Activated T-helper 1 cell treated with anti-CD3 and anti-CD28 coated beads, Interleukin-12 subunit alpha, Interleukin-12 subunit beta, Interleukin-2, Interleukin-4 antibody, amounts not matched to agents 30 ng/mL and 10 ng/mL and 1 ng/mL, durations not matched to agents 14 hours and 24 hours and 36 hours (primary cell): ENCODE data around the gene PDE6B. TPM values are rescaled to one million over a fixed set of nuclear protein-coding genes. Genes with fewer than 3 reads are reported as not detected.
A peak's percentile ranks its signal among the peaks of the same experiment; 100 is the strongest.
"Not testable (repeated sequence)": the region's sequence is repeated elsewhere in the genome, so short reads cannot be mapped to it uniquely, and the experiment has no call there.

Source experiments
- DNase-seq: peaks from one replicate; pipeline ENCODE4 v3.0.0; 2021; ENCODE audit warnings: low spot score
- H3K27ac Mint-ChIP-seq: one replicate; pipeline ENCODE4 v1.8.0; 2021; ENCODE audit warnings: mild to moderate bottlenecking, mixed read lengths
- H3K27me3 Mint-ChIP-seq: one replicate; pipeline ENCODE4 v1.8.0; 2022; ENCODE audit warnings: mild to moderate bottlenecking, moderate library complexity, mixed read lengths; ENCODE audit not compliant: insufficient read depth
- H3K36me3 Mint-ChIP-seq: one replicate; pipeline ENCODE4 v1.8.0; 2021; ENCODE audit warnings: low read depth, mixed read lengths
- H3K4me1 Mint-ChIP-seq: one replicate; pipeline ENCODE4 v1.8.0; 2021; ENCODE audit warnings: low read depth, mixed read lengths
- H3K4me3 Mint-ChIP-seq: one replicate; pipeline ENCODE4 v1.8.0; 2021; ENCODE audit warnings: mild to moderate bottlenecking, moderate library complexity, mixed read lengths
- H3K9me3 Mint-ChIP-seq: one replicate; pipeline ENCODE4 v1.8.0; 2021; ENCODE audit warnings: mixed read lengths
- intact Hi-C: fragments of 100-400 bp; cut with micrococcal nuclease; formaldehyde crosslinking; loops from one replicate; pipeline ENCODE4 v1.15.1; 2024
- total RNA-seq: library from RNA; stranded (reverse); gene quantifications from 2 replicates; pipeline ENCODE4 v1.2.3, GENCODE V29; 2022

PDE6B gene
- total RNA-seq, 1 donor from 2014 or later: 10.1 TPM

DNA sequence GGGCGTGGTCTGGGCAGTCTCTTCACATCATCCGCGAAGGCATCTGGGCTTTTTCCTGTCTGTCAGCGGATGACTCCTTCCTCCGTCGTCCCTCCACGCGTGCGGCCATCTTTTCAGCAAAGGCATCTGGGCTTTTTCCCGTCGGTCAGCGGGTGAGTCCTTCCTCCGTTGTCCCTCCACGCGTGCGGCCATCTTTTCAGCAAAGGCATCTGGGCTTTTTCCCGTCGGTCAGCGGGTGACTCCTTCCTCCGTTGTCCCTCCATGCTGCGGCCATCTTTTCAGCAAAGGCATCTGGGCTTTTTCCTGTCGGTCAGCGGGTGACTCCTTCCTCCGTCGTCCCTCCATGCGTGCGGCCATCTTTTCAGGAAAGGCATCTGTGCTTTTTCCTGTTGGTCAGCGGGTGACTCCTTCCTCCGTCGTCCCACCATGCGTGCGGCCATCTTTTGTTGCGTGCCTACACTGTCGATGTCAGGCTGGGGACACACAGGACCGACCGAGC, 37.0 kb upstream of the PDE6B start:
- Mint-ChIP-seq H3K4me1 (no peaks in the 10 kb centered on the region), H3K9me3 (peaks cover 20% of the 10 kb centered on the region)
- intact Hi-C loops: no loop called here

DNA sequence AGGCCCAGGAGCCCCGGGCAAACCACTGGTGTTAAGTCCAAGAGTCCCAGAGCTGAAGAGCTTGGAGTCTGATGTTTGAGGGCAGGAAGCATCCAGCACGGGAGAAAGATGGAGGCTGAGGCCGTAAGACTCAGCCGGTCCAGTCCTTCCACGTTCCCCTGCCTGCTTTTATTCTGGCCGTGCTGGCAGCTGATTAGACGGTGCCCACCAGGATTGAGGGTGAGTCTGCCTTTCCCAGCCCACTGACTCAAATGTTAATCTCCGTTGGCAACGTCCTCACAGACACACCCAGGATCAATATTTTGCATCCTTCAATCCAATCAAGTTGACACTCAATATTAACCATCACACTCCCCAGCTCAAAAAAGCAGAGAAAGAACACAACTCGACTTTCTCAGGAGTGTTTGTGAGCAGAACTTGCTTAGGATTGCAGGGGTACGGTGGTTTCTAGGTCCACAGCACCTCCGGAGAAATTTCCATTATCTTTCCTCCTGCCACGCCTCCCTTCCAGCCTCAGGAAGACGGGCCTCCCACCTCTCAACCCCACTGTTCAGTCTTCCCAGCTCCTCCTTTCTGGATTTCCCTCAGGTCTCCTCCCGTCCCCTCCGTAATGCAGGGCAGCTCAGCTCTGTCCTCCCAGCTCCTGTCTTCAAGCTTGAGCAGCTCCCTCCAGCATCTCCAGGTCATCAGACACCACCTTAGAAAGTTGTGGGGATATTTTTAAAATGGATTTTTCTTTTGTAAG, 36.0 kb upstream of the PDE6B start:
- H3K36me3 Mint-ChIP-seq: peaks cover 1% of the 10 kb centered on the region
- no peaks in the 10 kb centered on the region for H3K4me1 Mint-ChIP-seq
- intact Hi-C loops: no loop called here

More for the DNA sequence above, 37.0 kb upstream of the PDE6B start:
- H3K27me3 Mint-ChIP-seq: peaks cover 2% of the 10 kb centered on the region
- peaks cover 1% of the 10 kb centered on the region for H3K36me3 Mint-ChIP-seq
- no peak overlapping the region for H3K4me3 Mint-ChIP-seq
- DNase-seq: no peak
- no peak overlapping the region for H3K27ac Mint-ChIP-seq

DNA sequence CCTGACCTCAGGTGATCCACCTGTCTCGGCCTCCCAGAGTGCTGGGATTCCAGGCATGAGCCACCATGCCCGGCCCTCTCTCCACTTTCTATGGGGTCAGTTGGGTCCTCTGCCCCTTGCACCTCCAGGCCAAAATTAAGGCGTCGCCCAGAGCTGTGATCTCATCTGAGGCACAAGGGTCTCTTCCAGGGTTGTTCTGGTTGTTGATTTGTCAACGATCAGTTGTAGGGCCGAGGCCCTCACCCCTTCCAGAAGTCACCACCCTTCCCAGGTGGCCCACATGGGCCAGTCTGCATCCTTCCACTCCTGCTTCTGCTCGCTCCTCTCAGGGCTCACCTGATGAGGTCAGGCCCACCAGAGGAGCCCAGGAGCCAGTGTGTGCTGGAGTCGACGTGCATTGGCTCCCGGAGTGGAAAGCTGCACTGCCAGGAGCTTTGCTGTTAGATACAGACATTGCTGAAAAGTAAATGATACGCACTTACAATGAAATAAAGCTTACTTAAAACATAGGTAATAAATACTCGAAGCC, 35.0 kb upstream of the PDE6B start:
- peaks cover 26% of the 10 kb centered on the region for H3K9me3 Mint-ChIP-seq
- no peak overlapping the region for H3K4me3 Mint-ChIP-seq

More for the DNA sequence above, 36.0 kb upstream of the PDE6B start:
- DNase-seq: no peak
- Mint-ChIP-seq H3K4me3 (no peak overlapping the region), H3K9me3 (peaks cover 20% of the 10 kb centered on the region), H3K27ac (no peak overlapping the region), H3K27me3 (peaks cover 2% of the 10 kb centered on the region)

DNA sequence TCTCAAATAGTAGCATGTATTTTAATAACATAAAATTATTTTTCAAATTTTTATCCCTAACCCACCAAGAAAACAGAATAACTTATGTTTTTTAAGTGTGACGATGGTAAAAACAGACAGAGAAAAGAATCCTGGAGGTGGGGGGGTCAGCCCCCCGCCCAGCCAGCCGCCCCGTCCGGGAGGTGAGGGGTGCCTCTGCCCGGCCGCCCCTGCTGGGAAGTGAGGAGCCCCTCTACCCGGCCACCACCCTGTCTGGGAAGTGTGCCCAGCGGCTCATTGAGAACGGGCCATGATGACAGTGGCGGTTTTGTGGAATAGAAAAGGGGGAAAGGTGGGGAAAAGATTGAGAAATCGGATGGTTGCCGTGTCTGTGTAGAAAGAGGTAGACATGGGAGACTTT, 33.2 kb upstream of the PDE6B start:
- H3K27me3 Mint-ChIP-seq: not testable (repeated sequence)

More for the DNA sequence above, 35.0 kb upstream of the PDE6B start:
- peaks cover 1% of the 10 kb centered on the region for H3K36me3 Mint-ChIP-seq
- intact Hi-C loops: loop anchor here (5.0 kb wide), 1 partner anchor 372 kb away; no protein-coding TSS in a partner anchor
- no peaks in the 10 kb centered on the region for H3K4me1 Mint-ChIP-seq
- H3K27ac Mint-ChIP-seq: no peak overlapping the region
- DNase-seq: no peak
- peaks cover 2% of the 10 kb centered on the region for H3K27me3 Mint-ChIP-seq

DNA sequence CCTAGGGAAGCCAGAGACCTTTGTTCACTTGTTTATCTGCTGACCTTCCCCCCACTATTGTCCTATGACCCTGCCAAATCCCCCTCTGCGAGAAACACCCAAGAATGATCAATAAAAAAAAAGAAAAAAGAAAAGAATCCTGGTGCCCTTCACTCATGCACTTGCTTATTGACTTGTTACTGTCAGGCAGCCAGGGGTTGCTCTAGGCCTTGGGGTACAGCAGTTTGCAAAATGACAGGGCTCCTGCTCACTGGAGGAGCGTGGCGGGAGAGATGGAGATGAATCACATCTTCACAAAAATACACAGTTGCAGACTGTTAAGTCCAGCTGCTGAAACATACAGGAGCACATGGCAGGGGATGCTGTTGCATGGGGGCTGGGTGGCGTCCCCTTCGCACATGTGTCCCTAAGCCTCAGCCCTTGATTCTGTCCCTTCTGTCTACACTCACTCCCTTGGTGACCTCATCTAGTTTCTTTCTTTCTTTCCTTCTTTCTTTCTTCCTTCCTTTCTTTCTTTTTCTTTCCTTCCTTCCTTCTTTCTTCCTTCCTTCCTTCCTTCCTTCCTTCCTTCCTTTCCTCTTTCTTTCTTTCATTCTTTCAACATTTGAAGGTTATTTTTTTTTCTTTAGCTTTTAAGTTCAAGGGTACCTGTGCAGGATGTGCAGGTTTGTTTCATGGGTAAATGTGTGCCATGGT, 32.4 kb upstream of the PDE6B start:
- no peak for DNase-seq
- Mint-ChIP-seq H3K27me3 (peaks cover 3% of the 10 kb centered on the region), H3K9me3 (peaks cover 38% of the 10 kb centered on the region), H3K4me1 (no peaks in the 10 kb centered on the region), H3K27ac (no peak overlapping the region), H3K36me3 (peaks cover 1% of the 10 kb centered on the region), H3K4me3 (no peak overlapping the region)
- intact Hi-C loops: loop anchor here (5.0 kb wide), 1 partner anchor 369 kb away; no protein-coding TSS in a partner anchor

More for the DNA sequence above, 33.2 kb upstream of the PDE6B start:
- H3K9me3 Mint-ChIP-seq: peaks cover 32% of the 10 kb centered on the region
- H3K4me3 Mint-ChIP-seq, H3K27ac Mint-ChIP-seq, H3K4me1 Mint-ChIP-seq, DNase-seq, H3K36me3 Mint-ChIP-seq: not testable (repeated sequence)
- intact Hi-C loops: loop anchor here (5.0 kb wide), 1 partner anchor 370 kb away; no protein-coding TSS in a partner anchor

DNA sequence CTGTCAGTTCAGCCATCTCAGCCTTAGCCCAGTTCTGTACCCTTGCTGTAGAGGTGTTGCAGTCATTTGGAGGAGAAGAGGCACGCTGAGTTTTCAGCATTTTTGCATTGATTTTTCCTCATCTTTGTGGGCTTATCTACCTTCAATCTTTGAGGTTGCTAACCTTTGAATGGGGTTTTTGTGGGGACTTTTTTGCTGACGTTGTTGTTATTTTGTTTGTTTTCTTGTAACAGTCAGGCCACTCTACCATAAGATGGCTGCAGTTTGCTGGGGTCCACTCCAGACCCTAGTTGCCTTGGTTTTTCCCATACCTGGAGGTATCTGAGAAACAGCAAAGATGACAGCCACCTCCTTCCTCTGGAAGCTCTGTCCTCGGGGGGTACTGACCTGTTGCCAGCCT, 26.4 kb upstream of the PDE6B start:
- H3K27ac Mint-ChIP-seq: no peak overlapping the region
- H3K4me1 Mint-ChIP-seq: peaks cover 3% of the 10 kb centered on the region
- peaks cover 3% of the 10 kb centered on the region for H3K27me3 Mint-ChIP-seq
- H3K9me3 Mint-ChIP-seq: peaks cover 37% of the 10 kb centered on the region
- intact Hi-C loops: no loop called here
- no peak overlapping the region for H3K4me3 Mint-ChIP-seq
- no peak for DNase-seq
- H3K36me3 Mint-ChIP-seq: no peaks in the 10 kb centered on the region

DNA sequence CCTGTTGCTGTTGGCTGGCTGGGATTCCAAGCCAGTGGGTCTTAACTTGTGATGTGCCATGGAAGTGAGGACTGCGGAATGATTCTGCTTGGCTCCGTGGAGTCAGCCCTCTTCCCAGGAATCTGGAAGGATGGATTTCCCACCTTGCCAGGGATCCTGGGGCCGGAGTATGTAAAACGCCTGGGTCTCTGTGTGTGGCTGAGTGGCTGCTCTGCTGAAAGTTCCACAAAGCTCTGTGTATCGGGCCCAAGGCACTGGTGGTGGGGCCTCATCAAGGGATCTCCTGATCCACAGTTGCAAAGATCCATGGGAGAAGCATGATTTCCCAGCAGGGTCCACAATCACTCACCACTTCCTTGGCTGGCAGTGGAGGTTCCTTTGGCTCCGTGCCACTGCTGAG, 25.2 kb upstream of the PDE6B start:
- Mint-ChIP-seq H3K27ac (no peak overlapping the region), H3K36me3 (no peaks in the 10 kb centered on the region), H3K4me1 (peaks cover 7% of the 10 kb centered on the region), H3K27me3 (peaks cover 3% of the 10 kb centered on the region), H3K9me3 (peaks cover 33% of the 10 kb centered on the region), H3K4me3 (no peak overlapping the region)
- intact Hi-C loops: loop anchor here (5.0 kb wide), 3 partner anchors 277 to 387 kb away; partner anchors contain the start of genes GAK, IDUA and TMEM175
- no peak for DNase-seq

DNA sequence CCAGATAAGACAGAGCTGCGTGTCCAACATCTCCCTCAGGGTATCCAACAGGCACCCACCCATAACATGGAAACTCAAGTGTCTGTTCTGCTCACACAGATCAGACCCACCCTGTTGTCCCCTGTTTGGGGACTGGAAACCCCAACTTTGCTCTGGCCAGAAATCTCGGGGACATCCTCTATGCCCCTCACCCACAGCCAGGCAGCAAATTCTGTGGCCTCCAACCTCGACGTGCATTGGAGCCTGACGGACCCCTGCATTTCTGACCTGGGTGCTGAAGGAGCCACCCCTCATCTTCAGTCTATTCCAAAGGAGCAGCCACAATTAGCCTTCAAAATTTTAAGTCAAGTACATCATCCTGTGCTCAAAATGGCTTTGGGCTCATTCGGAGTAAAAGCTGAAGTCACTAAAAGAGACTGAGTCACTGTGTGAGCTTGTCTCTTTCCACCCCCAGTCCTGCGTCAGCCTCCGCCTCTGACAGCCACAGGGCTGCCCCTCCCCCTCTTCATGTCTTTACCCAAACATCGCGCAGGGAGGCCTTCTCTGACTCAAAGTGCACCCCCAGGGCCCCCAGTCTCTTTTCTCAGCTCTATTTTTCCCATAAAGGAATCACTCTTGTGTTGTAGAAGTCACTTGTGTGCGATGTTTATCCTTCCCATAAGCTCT, 24.4 kb upstream of the PDE6B start:
- H3K27ac Mint-ChIP-seq: peak overlapping the region; percentile 6

DNA sequence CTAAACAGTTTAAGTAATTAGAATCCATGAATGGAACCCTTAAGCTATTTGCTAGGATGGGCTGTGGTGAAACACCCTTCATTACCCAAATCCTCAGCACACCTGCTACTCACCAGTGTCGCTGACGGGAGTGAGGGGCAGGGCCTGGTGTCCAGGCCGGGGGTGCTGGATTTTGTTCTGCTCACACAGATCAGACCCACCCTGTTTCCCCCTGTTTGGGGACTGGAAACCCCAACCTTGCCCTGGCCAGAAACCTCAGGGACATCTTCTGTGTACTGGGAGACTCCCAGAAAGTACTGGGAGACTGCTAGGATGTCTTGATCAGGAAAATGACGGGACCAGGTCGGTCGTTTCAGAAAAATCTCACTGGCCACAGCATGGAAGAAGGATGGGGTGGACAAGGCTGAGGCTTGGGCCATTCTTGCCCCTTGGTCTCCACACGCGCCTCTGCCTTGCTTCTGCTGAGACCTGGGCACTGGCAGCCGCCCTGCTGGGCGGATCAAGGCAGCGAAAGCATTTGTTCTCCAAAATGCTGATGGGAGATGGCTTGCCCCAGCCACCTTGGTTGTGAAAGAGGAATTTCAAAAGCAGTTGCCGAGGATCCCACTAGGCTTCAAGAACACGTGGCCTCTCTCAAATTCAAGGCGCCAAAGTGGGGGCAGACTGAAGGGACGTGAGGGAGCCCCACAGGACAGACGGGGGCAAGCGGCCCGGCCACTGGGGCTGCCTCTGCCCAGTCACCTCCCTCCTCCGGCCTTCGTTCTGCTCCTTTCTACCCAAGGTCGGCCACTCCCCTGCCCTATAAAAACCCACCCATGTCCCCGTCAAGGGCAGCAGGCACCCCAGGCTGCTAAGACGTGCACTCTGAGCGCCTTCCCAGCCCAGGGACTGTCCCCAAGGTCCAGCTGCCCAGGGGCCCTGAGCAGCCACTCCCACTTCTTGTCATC, 23.5 kb upstream of the PDE6B start:
- Mint-ChIP-seq H3K27ac (no peak overlapping the region), H3K36me3 (no peaks in the 10 kb centered on the region), H3K9me3 (peaks cover 25% of the 10 kb centered on the region), H3K4me1 (peaks cover 7% of the 10 kb centered on the region), H3K27me3 (peaks cover 3% of the 10 kb centered on the region), H3K4me3 (no peak overlapping the region)
- intact Hi-C loops: loop anchor here (1.0 to 5.0 kb wide), 4 partner anchors 72 to 385 kb away; partner anchors contain the start of genes ATP5ME, GAK, IDUA and MYL5
- no peak for DNase-seq

More for the DNA sequence above, 24.4 kb upstream of the PDE6B start:
- Mint-ChIP-seq H3K4me3 (no peak overlapping the region), H3K4me1 (peaks cover 7% of the 10 kb centered on the region), H3K27me3 (peaks cover 3% of the 10 kb centered on the region), H3K36me3 (no peaks in the 10 kb centered on the region), H3K9me3 (peaks cover 32% of the 10 kb centered on the region)
- DNase-seq: no peak
- intact Hi-C loops: loop anchor here (5.0 kb wide), 3 partner anchors 276 to 386 kb away; partner anchors contain the start of genes GAK, IDUA and TMEM175

DNA sequence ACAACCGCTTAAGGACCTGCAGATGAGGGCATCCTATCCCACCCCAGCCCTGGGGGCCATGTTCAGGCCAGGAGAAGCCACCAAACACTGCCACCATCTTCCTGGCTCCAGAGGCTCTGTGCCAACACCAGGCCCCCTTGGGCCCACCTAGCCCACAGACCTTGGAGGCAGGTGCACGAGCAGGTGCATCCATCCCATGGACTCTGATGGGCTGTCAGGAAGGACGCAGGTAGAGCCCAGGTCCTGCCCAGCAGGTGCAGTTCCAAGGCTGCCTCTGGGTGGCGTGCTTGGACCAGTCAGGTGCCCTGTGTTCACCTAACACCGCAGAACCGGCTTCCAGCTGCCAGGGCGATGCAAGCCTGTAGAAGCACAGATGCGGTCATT, 22.8 kb upstream of the PDE6B start:
- Mint-ChIP-seq H3K27ac (no peak overlapping the region), H3K4me1 (peaks cover 7% of the 10 kb centered on the region), H3K4me3 (no peak overlapping the region), H3K9me3 (peaks cover 20% of the 10 kb centered on the region), H3K27me3 (peaks cover 3% of the 10 kb centered on the region), H3K36me3 (no peaks in the 10 kb centered on the region)
- intact Hi-C loops: loop anchor here (1.0 to 5.0 kb wide), 4 partner anchors 72 to 385 kb away; partner anchors contain the start of genes ATP5ME, GAK, IDUA and MYL5
- DNase-seq: peak; percentile 23

DNA sequence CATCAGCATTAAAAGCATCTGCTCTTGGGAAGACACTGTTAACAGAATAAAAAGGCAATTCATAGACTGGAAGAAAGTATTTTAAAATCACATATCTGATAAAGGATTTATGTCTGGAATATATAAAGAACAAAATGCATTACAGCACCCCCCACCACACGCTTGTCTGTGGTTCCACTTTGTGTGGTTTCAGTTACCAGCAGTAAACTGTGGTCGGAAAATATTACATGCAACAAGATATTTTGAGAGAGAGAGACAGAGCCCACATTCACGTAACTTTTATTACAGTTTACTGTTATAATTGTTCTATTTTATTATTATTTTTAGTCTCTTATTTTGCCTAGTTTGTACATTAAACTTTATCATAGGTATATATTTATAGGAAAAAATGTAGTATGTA, 21.2 kb upstream of the PDE6B start:
- intact Hi-C loops: loop anchor here (5.0 kb wide), 3 partner anchors 273 to 383 kb away; partner anchors contain the start of genes GAK, IDUA and TMEM175
- Mint-ChIP-seq H3K4me1 (peaks cover 7% of the 10 kb centered on the region), H3K4me3 (no peak overlapping the region), H3K27me3 (no peaks in the 10 kb centered on the region), H3K9me3 (peaks cover 13% of the 10 kb centered on the region), H3K27ac (no peak overlapping the region), H3K36me3 (no peaks in the 10 kb centered on the region)
- no peak for DNase-seq
